ENCODE data around the gene CRELD2.

Gene CRELD2

GRCh38 chr22:49928185-49928495 lies 9.7 kb downstream of the CRELD2 start:
- DNase-seq (ENCODE audit: low read depth), result no peak
- no peak for TF ChIP-seq CTCF (conservative IDR thresholded peaks at IDR 0.05; ENCODE audit: low read length)
- no peak overlapping the region for H3K4me3 ChIP-seq (ENCODE audit: low read length)

GRCh38 chr22:49928555-49929210 lies 10.2 kb downstream of the CRELD2 start:
- no peak for TF ChIP-seq CTCF (conservative IDR thresholded peaks at IDR 0.05; ENCODE audit: low read length)
- DNase-seq (ENCODE audit: low read depth), result no peak
- H3K4me3 ChIP-seq (ENCODE audit: low read length), result no peak overlapping the region

GRCh38 chr22:49929211-49929979 lies 11.0 kb downstream of the CRELD2 start:
- DNase-seq (ENCODE audit: low read depth), result no peak
- TF ChIP-seq CTCF (conservative IDR thresholded peaks at IDR 0.05; ENCODE audit: low read length), result peak; percentile 30
- H3K4me3 ChIP-seq (ENCODE audit: low read length), result no peak overlapping the region

DNA sequence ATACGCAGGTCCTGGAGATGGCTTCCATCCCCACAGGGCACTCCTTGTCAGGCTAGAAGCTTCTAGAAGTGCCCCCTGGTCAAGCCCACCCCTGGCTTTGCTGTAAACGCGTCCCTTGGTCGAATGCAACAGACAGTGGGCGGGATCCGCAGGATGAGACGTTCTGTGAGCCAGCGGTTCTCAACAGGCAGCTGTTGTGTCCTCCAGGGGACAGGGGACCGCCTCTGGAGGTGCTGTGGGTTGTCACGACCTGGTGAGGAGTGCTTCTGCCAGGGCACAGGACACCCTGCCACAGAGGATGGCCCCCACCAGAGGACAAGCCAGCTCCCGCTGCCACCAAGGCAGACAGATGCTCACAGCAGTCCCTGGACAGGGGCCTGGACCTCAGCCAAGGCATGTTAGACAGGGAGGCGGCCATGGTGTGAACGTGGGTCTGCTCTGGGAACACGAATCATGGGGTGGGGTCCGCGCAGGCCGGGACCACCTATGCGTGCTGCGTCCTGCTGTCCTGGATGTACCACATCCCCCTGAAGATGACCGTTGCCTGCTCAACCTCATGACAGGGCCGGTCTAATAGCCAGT lies 11.7 kb downstream of the CRELD2 start:
- H3K4me3 ChIP-seq (ENCODE audit: low read length), result no peak overlapping the region
- TF ChIP-seq CTCF (conservative IDR thresholded peaks at IDR 0.05; ENCODE audit: low read length), result no peak
- no peak for DNase-seq (ENCODE audit: low read depth)

DNA sequence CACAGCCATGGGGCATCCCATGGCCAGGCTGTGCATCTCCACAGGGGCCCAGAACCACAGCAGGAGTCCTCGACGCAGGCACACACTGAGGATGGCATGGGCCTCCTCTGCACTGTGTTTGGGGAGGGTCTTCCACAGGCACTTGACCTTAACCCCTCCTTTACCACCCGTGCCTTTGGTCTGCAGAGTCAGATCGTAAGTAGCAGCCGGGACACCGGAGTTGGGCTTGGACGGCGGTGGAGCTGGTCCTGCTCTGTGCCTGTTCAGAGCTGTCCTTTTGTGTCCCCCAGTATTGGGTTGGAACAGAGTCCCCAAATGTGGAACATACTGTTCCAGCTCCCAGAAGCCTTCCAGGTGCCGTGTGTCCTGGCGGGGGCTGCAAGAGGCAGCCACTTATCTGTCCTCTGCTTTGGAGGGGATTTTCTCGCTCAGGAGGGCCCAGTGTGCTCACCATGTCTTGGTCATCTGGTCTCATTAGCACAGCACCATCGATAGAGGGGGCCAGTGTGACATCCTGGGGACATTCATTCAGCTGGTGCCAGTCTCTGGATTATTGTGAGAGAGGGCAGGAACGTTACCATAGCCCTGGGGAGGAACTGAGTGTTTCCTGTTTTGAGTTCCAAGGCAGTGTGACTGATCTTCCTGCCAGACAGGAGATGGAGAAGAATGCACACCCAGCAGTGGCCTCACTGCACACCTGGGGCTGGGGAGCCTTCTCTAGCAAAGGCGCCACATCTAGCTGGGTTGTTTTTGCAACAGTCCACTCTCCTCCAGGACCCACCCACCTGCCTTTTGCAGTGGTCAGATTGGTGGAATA lies 12.4 kb downstream of the CRELD2 start:
- no peak overlapping the region for H3K4me3 ChIP-seq (ENCODE audit: low read length)
- peak; percentile 69 for DNase-seq (ENCODE audit: low read depth)

More for the DNA sequence above, 12.4 kb downstream of the CRELD2 start:
- TF ChIP-seq CTCF (conservative IDR thresholded peaks at IDR 0.05; ENCODE audit: low read length), result peak; percentile 59

Data from AG10803 (cell line).